Measurements from ENCODE around the gene TP53TG3. TPM values are rescaled to one million over a fixed set of nuclear protein-coding genes. Genes with fewer than 3 reads are reported as not detected.
"Not testable (repeated sequence)": the region's sequence is repeated elsewhere in the genome, so short reads cannot be mapped to it uniquely, and the experiment has no call there.

TP53TG3 gene, protein sequence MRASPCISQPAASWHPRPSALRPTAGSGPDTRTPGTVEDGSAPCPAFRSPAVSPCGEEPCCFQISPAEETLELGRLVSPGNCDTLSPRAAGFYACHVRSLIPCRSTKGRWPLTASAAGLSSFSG
- not detected for total RNA-seq

- POLR2A ChIA-PET, CTCF ChIA-PET: not testable (repeated sequence)
Measured at GRCh38 chr16:32676065-32676464, at the start of gene TP53TG3. TP53TG3 (minus strand) TSS chr16:32676165; CDS start chr16:32676097, 68 bp downstream.

DNA sequence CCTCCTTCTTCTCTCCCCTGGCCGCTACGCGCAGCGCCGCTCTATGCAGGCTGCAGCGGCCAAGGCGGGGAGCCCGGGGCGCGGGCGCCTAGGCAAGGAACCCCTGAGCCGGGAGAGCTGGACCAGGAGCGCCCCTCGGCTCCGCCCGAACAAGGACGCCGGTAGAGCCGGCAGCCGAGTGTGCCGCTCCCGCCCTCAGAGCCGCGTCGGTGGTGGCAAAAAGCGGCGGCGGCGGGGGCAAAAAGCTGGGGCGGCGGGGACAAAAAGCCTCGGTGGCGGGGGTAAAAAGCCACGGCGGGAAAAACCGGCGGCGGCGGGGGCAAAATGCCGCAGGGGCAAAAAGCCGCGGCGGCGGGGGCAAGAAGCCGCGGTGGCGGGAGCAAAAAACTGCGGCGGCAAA lies 25.1 kb downstream of the TP53TG3 start:
- POLR2A ChIA-PET, CTCF ChIA-PET: not testable (repeated sequence)

GRCh38 chr16:32647562-32647961 lies 28.4 kb downstream of the TP53TG3 start:
- POLR2A ChIA-PET, CTCF ChIA-PET: not testable (repeated sequence)

GRCh38 chr16:32646780-32647179 lies 29.2 kb downstream of the TP53TG3 start:
- POLR2A ChIA-PET, CTCF ChIA-PET: not testable (repeated sequence)

DNA sequence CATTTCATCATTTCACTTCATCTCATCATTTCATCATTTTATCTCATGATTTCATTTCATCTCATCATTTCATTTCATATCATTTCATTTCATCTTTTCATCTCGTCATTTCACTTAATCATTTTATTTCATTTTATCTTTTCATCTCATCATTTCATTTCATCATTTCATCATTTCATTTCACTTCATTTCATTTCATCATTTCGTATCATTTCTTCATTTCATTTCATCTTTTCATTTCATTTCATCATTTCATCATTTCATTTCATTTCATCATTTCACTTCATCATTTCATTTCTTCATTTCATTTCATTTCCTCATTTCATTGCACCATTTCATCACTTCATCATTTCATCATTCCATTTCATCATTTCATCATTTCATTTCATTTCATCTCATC lies 29.8 kb downstream of the TP53TG3 start:
- CTCF ChIA-PET, POLR2A ChIA-PET: not testable (repeated sequence)

- CTCF ChIA-PET, POLR2A ChIA-PET: not testable (repeated sequence)
Measured at GRCh38 chr16:32645278-32645908, 30.6 kb downstream of the TP53TG3 start.

DNA sequence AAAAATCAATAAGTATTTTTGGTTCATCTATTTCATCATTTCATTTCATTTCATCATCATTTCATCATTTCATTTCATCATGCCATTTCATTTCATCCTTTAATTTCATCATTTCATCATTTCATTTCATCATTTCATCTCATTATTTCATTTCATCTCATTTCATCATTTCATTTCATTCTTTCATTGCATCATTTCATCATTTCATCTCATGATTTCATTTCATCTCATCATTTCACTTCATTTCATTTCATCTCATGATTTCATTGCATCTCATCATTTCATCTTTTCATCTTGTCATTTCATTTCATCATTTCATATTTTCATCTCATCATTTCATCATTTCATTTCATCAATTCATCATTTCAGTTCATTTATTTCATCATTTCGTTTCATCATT lies 31.2 kb downstream of the TP53TG3 start:
- CTCF ChIA-PET, POLR2A ChIA-PET: not testable (repeated sequence)

GRCh38 chr16:32637614-32638013 lies 38.4 kb downstream of the TP53TG3 start:
- POLR2A ChIA-PET, CTCF ChIA-PET: not testable (repeated sequence)

GRCh38 chr16:32632096-32632495 lies 43.9 kb downstream of the TP53TG3 start:
- POLR2A ChIA-PET, CTCF ChIA-PET: not testable (repeated sequence)

All from activated CD8-positive, alpha-beta memory T cell treated with anti-CD3 and anti-CD28 coated beads for 36 hours (primary cell).